DND-41 (cell line): ENCODE results near the gene DET1.

ENCODE experiments used
- ATAC-seq: fragments of 200-7000 bp; cut with Tn5 transposase; 3 replicates; pipeline ENCODE4 v1.9.1; 2021; ENCODE audit warnings: low read depth; ENCODE audit not compliant: insufficient read depth
- DNase-seq: peaks from one replicate; pipeline ENCODE4 v3.0.0-alpha.2; 2020
- H2AFZ ChIP-seq: 2 replicates; pipeline ENCODE4 v1.6.0; 2012; ENCODE audit warnings: low read depth, low read length
- H3K27ac ChIP-seq: 2 replicates; pipeline ENCODE4 v1.5.1; 2012; ENCODE audit warnings: low read length, inconsistent platforms
- H3K27me3 ChIP-seq: fragments of 200-600 bp; sonication (generic); 2 replicates; pipeline ENCODE4 v1.6.0; 2012; ENCODE audit warnings: low read length, mild to moderate bottlenecking, inconsistent platforms; ENCODE audit not compliant: insufficient read depth, poor library complexity
- H3K36me3 ChIP-seq: 2 replicates; pipeline ENCODE4 v1.5.1; 2012; ENCODE audit warnings: low read length, inconsistent platforms; ENCODE audit not compliant: insufficient read depth
- H3K4me1 ChIP-seq: 2 replicates; pipeline ENCODE4 v1.5.1; 2012; ENCODE audit warnings: mild to moderate bottlenecking, low read length; ENCODE audit not compliant: insufficient read depth
- H3K4me2 ChIP-seq: 2 replicates; pipeline ENCODE4 v1.6.0; 2012; ENCODE audit warnings: mild to moderate bottlenecking, moderate library complexity, low read length, inconsistent platforms; ENCODE audit not compliant: insufficient read depth
- H3K4me3 ChIP-seq, 2 experiments: fragments of 200-600 bp in 1 of 2; shearing (Covaris generic) in 1 of 2; 2 replicates each; pipeline ENCODE4 v1.5.1; 2012 to 2016; ENCODE audit warnings: inconsistent platforms in 2 of 2, low read length in 2 of 2, mild to moderate bottlenecking in 2 of 2, low read depth in 1 of 2, moderate library complexity in 1 of 2
- H3K79me2 ChIP-seq: 2 replicates; pipeline ENCODE4 v1.6.0; 2012; ENCODE audit warnings: low read length, inconsistent platforms; ENCODE audit not compliant: insufficient read depth
- H3K9ac ChIP-seq: 2 replicates; pipeline ENCODE4 v1.6.0; 2012; ENCODE audit warnings: low read depth, mild to moderate bottlenecking, inconsistent platforms, low read length, moderate library complexity
- H3K9me3 ChIP-seq: 2 replicates; pipeline ENCODE4 v1.5.1; 2012; ENCODE audit warnings: low read length, moderate library complexity, mild to moderate bottlenecking, inconsistent platforms; ENCODE audit not compliant: insufficient read depth, severe bottlenecking
- H4K20me1 ChIP-seq: 2 replicates; pipeline ENCODE4 v1.6.0; 2012; ENCODE audit warnings: low read length; ENCODE audit not compliant: insufficient read depth
- CTCF ChIP-seq: IDR thresholded peaks from 2 replicates; pipeline ENCODE4 v1.5.1; 2012; ENCODE audit warnings: borderline replicate concordance, low read length, moderate library complexity, mild to moderate bottlenecking; ENCODE audit not compliant: poor library complexity, severe bottlenecking; ENCODE audit errors: extremely low read depth
- EZH2 ChIP-seq: IDR thresholded peaks from 3 replicates; pipeline ENCODE4 v1.6.1; 2012; ENCODE audit warnings: borderline replicate concordance, low read depth, mild to moderate bottlenecking, moderate library complexity, low read length, inconsistent platforms; ENCODE audit not compliant: severe bottlenecking

DET1 gene

DNA sequence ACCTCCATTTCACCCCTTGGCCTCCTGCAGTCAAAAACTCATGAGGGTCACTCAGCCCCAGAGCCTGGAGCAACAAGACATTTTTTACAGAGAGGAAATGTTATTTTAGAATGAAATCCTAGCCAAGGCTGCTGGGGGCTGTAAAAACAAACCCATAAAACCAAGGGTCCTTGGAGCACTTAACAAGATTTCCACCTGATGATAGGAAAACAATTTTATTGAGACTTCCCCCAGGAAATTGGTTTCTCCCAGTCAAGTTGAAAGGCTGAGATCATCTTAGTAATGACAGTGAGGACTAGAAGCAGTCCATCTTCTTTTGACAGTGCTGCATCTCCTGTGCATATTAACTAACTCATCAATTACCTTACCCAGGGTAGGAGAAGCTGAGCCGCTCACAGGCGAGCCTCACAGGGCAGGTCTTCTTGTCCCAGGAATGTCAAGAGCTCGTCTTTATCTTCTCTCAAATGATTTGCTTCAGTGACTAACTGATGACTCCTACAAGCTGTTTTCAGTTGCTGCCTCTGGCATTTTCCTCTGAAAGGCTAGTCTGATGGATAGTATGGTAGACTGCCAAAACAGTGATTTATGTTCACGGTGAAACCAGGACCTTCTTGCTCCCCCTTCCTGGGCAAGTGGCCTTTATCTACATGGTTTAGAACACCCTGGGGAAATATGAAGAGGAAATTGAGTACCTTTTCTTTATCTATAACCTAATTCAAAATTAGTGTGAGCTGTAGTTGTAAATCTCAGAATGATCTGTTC, 40.1 kb upstream of the DET1 start:
- Histone ChIP-seq H3K9ac (no peak overlapping the region), H3K36me3 (no peaks in the 10 kb centered on the region), H3K9me3 (no peaks in the 10 kb centered on the region), H3K79me2 (no peaks in the 10 kb centered on the region), H2AFZ (no peak overlapping the region), H3K27ac (no peak overlapping the region), H3K27me3 (no peaks in the 10 kb centered on the region), H3K4me3 (no peak overlapping the region), H3K4me2 (no peak overlapping the region), H4K20me1 (no peaks in the 10 kb centered on the region), H3K4me1 (no peaks in the 10 kb centered on the region)
- DNase-seq (no peak), ATAC-seq (no peak)
- TF ChIP-seq CTCF (no peak), EZH2 (no peak)

DNA sequence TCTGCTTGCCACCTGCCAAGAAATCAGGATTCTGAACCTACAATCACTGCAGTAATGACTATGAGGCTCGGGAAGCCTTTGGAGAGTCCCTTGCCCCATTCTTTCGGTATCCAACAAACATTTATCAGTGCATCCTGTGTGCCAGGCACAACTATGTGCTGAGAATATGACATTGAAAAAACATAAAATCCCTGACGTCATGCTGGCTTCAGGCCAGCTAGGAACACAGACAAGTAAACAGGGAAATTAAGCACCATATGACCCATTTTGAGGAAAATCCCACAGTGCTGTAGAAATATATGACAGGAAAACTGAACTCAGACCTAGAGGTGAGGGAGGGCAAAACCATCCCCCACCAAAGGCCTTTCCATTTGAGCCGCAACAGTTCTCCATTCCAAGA, 34.1 kb upstream of the DET1 start:
- Histone ChIP-seq H3K9me3 (no peaks in the 10 kb centered on the region), H3K4me2 (no peak overlapping the region), H2AFZ (no peak overlapping the region), H4K20me1 (no peaks in the 10 kb centered on the region), H3K79me2 (no peaks in the 10 kb centered on the region), H3K4me1 (no peaks in the 10 kb centered on the region), H3K4me3 (no peak overlapping the region), H3K9ac (no peak overlapping the region), H3K36me3 (no peaks in the 10 kb centered on the region), H3K27ac (no peak overlapping the region), H3K27me3 (no peaks in the 10 kb centered on the region)
- TF ChIP-seq CTCF: no peak
- no peak for TF ChIP-seq EZH2
- no peak for ATAC-seq
- DNase-seq: no peak

DNA sequence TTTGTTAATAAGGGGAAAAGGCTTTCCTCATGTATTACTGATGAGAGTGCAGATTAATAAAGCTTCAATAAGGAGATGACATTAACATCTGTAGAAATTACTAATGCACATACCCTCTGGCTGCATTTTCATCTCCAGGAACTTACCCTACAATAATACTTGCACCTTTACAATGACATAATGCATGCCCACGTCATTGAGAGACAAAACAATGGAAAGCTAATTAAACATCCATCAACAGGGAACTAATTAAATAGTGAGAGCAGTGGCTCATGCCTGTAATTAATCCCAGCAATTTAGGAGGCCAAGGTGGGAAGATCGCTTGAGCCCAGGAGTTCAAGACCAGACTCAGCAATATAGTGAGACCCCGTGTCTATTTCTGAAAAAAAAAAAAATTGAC, 32.8 kb upstream of the DET1 start:
- Histone ChIP-seq H4K20me1 (no peaks in the 10 kb centered on the region), H3K27ac (no peak overlapping the region), H3K4me3 (no peak overlapping the region), H3K9ac (no peak overlapping the region), H3K27me3 (no peaks in the 10 kb centered on the region), H3K36me3 (no peaks in the 10 kb centered on the region), H2AFZ (no peak overlapping the region), H3K79me2 (no peaks in the 10 kb centered on the region), H3K4me1 (no peaks in the 10 kb centered on the region), H3K4me2 (no peak overlapping the region), H3K9me3 (no peaks in the 10 kb centered on the region)
- DNase-seq (no peak), ATAC-seq (no peak)
- TF ChIP-seq EZH2 (no peak), CTCF (no peak)

DNA sequence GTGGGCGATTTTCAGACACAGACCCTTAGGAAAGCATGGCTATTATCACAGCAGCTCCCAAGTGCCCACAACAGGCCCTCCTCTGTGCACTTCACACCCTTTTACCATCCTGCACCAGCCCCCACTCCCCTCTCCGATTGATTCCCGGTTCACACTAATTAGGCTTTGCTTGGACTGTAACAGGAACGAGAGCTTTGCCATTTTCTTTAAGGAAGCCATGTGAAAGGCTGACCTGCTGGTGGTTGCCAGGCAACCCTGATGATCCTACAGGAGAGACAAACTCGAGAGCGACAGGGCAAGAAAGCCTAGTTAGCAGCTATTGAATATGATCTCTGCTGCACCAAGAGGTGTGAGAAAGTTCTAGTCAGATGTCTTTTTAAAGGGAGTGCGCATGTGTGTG, 28.2 kb upstream of the DET1 start:
- TF ChIP-seq CTCF (no peak), EZH2 (no peak)
- H3K9ac ChIP-seq: no peak overlapping the region
- H3K4me3 ChIP-seq: no peak overlapping the region
- no peaks in the 10 kb centered on the region for H3K4me1 ChIP-seq
- H3K79me2 ChIP-seq: no peaks in the 10 kb centered on the region
- H3K27ac ChIP-seq: no peak overlapping the region
- no peaks in the 10 kb centered on the region for H3K36me3 ChIP-seq
- no peak overlapping the region for H3K4me2 ChIP-seq
- ATAC-seq (no peak), DNase-seq (no peak)
- H3K9me3 ChIP-seq: no peaks in the 10 kb centered on the region
- H4K20me1 ChIP-seq: no peaks in the 10 kb centered on the region
- no peak overlapping the region for H2AFZ ChIP-seq
- no peaks in the 10 kb centered on the region for H3K27me3 ChIP-seq
